Measurements from ENCODE around the gene GRPEL2. TPM values are rescaled to one million over a fixed set of nuclear protein-coding genes. Genes with fewer than 3 reads are reported as not detected.

Gene GRPEL2
- total and polyA plus RNA-seq, 2 experiments from 2014 or later: 7.6 to 19.6 TPM

DNA sequence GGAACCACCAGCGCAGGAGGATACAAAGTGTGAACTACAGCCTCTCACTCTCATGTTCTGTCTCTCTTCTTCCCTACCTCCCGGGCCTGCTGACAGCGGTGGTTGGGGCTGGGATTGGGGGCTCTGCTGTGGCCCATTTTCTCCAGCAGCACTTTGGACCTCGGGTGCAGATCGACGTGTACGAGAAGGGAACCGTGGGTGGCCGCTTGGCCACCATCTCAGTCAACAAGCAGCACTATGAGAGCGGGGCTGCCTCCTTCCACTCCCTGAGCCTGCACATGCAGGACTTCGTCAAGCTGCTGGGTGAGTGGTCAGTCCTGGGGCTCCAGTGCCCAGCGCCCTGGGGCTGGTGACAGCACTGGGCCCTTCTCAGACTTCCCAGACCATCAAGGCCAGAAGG is 17.2 kb downstream of the GRPEL2 start:
- H3K79me2 ChIP-seq: no peaks in the 10 kb centered on the region
- no peaks in the 10 kb centered on the region for H3K9me3 ChIP-seq (ENCODE audit: low read depth)
- WGBS (ENCODE audit: low lambda C conversion rate, missing lambda C conversion rate): 93% methylated on average over 12 of the region's 12 CpGs
- H3K4me3 ChIP-seq: no peak overlapping the region
- TF ChIP-seq EZH2 (IDR thresholded peaks at IDR 0.05; ENCODE audit: borderline replicate concordance): no peak
- TF ChIP-seq CTCF (IDR thresholded peaks at IDR 0.05; ENCODE audit: poor library complexity): no peak
- TF ChIP-seq EZH2phosphoT487 (IDR thresholded peaks at IDR 0.05; ENCODE audit: low read depth, severe bottlenecking, unreplicated experiment): no peak
- no peaks in the 10 kb centered on the region for H3K27me3 ChIP-seq
- no peak overlapping the region for H2AFZ ChIP-seq
- no peaks in the 10 kb centered on the region for H3K36me3 ChIP-seq (replicated peaks; ENCODE audit: insufficient read depth, low read depth)
- no peaks in the 10 kb centered on the region for H3K9me2 ChIP-seq (replicated peaks; ENCODE audit: insufficient read depth)
- peaks cover 3% of the 10 kb centered on the region for H3K4me1 ChIP-seq (ENCODE audit: insufficient read depth)
- H3K27ac ChIP-seq: no peak overlapping the region
- no peak for DNase-seq (ENCODE audit: low spot score)
- no peaks in the 10 kb centered on the region for H4K20me1 ChIP-seq (ENCODE audit: insufficient read depth, poor library complexity, severe bottlenecking)
- H3K4me2 ChIP-seq: no peak overlapping the region

DNA sequence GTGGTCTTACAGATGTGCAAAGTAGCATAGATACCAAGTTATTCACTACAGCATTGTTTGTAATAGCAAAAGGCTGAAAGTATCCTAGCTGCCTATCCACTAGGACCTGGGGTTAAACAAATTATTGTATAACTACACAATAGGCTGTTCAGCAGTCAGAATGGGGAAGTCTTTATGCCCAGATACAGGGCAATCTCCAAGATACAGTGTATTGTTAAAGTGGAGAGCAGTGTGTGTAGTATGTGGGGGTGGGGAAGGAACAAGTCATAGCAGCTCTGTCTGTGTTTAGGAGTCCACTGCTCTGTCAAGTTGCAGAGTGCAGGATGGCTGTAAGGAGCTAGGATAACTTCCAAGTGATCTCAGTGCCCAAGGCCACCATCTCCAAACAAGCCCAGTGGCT is 18.1 kb downstream of the GRPEL2 start:
- TF ChIP-seq CTCF (IDR thresholded peaks at IDR 0.05; ENCODE audit: poor library complexity) (no peak), EZH2 (IDR thresholded peaks at IDR 0.05; ENCODE audit: borderline replicate concordance) (no peak), EZH2phosphoT487 (IDR thresholded peaks at IDR 0.05; ENCODE audit: low read depth, severe bottlenecking, unreplicated experiment) (no peak)
- no peaks in the 10 kb centered on the region for H3K79me2 ChIP-seq
- H3K9me3 ChIP-seq (ENCODE audit: low read depth): no peaks in the 10 kb centered on the region
- H3K36me3 ChIP-seq (replicated peaks; ENCODE audit: insufficient read depth, low read depth): no peaks in the 10 kb centered on the region
- DNase-seq (ENCODE audit: low spot score): no peak
- no peak overlapping the region for H3K4me3 ChIP-seq
- no peaks in the 10 kb centered on the region for H3K9me2 ChIP-seq (replicated peaks; ENCODE audit: insufficient read depth)
- no peak overlapping the region for H3K27ac ChIP-seq
- H3K4me1 ChIP-seq (ENCODE audit: insufficient read depth): peaks cover 2% of the 10 kb centered on the region
- no peak overlapping the region for H2AFZ ChIP-seq
- H4K20me1 ChIP-seq (ENCODE audit: insufficient read depth, poor library complexity, severe bottlenecking): no peaks in the 10 kb centered on the region
- no peak overlapping the region for H3K4me2 ChIP-seq
- H3K27me3 ChIP-seq: no peaks in the 10 kb centered on the region

DNA sequence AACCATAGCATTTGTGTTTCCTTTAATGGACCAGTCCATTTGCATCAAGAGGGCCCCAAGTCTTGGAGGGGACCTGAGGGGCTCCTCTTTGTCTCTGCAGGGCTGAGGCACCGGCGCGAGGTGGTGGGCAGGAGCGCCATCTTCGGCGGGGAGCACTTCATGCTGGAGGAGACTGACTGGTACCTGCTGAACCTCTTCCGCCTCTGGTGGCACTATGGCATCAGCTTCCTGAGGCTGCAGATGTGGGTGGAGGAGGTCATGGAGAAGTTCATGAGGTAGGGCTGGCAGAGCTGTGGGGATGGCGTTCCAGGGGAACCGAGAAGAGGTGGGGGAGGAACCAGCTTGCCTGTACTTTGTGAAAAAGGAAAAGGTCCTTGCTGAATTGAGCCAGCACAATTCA is 18.6 kb downstream of the GRPEL2 start:
- no peaks in the 10 kb centered on the region for H3K9me2 ChIP-seq (replicated peaks; ENCODE audit: insufficient read depth)
- H3K9me3 ChIP-seq (ENCODE audit: low read depth): no peaks in the 10 kb centered on the region
- no peaks in the 10 kb centered on the region for H4K20me1 ChIP-seq (ENCODE audit: insufficient read depth, poor library complexity, severe bottlenecking)
- H3K4me2 ChIP-seq: no peak overlapping the region
- no peak for DNase-seq (ENCODE audit: low spot score)
- no peak overlapping the region for H3K27ac ChIP-seq
- no peaks in the 10 kb centered on the region for H3K36me3 ChIP-seq (replicated peaks; ENCODE audit: insufficient read depth, low read depth)
- no peaks in the 10 kb centered on the region for H3K27me3 ChIP-seq
- no peak overlapping the region for H3K4me3 ChIP-seq
- H2AFZ ChIP-seq: no peak overlapping the region
- 94% methylated on average over 9 of the region's 9 CpGs for WGBS (ENCODE audit: low lambda C conversion rate, missing lambda C conversion rate)
- no peaks in the 10 kb centered on the region for H3K79me2 ChIP-seq
- TF ChIP-seq EZH2 (IDR thresholded peaks at IDR 0.05; ENCODE audit: borderline replicate concordance): no peak
- no peak for TF ChIP-seq CTCF (IDR thresholded peaks at IDR 0.05; ENCODE audit: poor library complexity)
- H3K4me1 ChIP-seq (ENCODE audit: insufficient read depth): no peaks in the 10 kb centered on the region

DNA sequence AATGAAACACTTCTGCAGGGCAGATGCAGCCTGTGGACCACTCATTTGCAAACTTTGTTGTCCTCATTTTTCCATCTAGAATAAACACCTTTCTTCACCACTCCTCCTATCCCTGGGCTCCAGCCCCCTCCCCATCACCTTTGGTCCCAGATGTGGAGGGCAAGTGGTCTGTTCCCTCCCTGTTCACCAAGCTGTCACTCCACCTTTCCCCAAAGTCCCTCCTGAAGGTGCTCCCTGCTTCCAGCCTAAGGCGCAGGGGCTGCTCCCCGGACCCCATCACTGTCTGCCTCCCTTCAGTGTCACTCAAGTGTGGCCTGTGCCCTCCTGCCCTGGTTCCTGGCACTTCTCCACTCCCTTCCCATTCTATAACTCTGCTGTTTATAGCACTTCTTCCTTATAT is 19.4 kb downstream of the GRPEL2 start:
- Histone ChIP-seq H3K4me1 (ENCODE audit: insufficient read depth) (no peaks in the 10 kb centered on the region), H3K9me3 (ENCODE audit: low read depth) (no peaks in the 10 kb centered on the region), H3K79me2 (no peaks in the 10 kb centered on the region), H3K36me3 (replicated peaks; ENCODE audit: insufficient read depth, low read depth) (no peaks in the 10 kb centered on the region), H2AFZ (no peak overlapping the region), H3K9me2 (replicated peaks; ENCODE audit: insufficient read depth) (no peaks in the 10 kb centered on the region), H3K27me3 (no peaks in the 10 kb centered on the region), H3K27ac (no peak overlapping the region), H4K20me1 (ENCODE audit: insufficient read depth, poor library complexity, severe bottlenecking) (no peaks in the 10 kb centered on the region), H3K4me2 (no peak overlapping the region), H3K4me3 (no peak overlapping the region)
- 94% methylated on average over 2 of the region's 2 CpGs for WGBS (ENCODE audit: low lambda C conversion rate, missing lambda C conversion rate)
- TF ChIP-seq CTCF (IDR thresholded peaks at IDR 0.05; ENCODE audit: poor library complexity): no peak
- TF ChIP-seq EZH2 (IDR thresholded peaks at IDR 0.05; ENCODE audit: borderline replicate concordance): no peak
- no peak for TF ChIP-seq EZH2phosphoT487 (IDR thresholded peaks at IDR 0.05; ENCODE audit: low read depth, severe bottlenecking, unreplicated experiment)
- DNase-seq (ENCODE audit: low spot score): no peak

Measured in hepatocyte (in vitro differentiated cells).